ENCODE measurements around the gene ARHGAP10.

Gene ARHGAP10

GRCh38 chr4:148092316-148093014 is 360.6 kb downstream of the ARHGAP10 start:
- no peak for DNase-seq (ENCODE audit: low read depth)

GRCh38 chr4:148093065-148093464 is 361.2 kb downstream of the ARHGAP10 start:
- no peak for DNase-seq (ENCODE audit: low read depth)

- no peak for DNase-seq (ENCODE audit: low read depth)
Measured at GRCh38 chr4:148094149-148094548, 362.3 kb downstream of the ARHGAP10 start.

- no peak for DNase-seq (ENCODE audit: low read depth)
Measured at GRCh38 chr4:148095346-148095923, 363.5 kb downstream of the ARHGAP10 start.

GRCh38 chr4:148097801-148098200 is 365.9 kb downstream of the ARHGAP10 start:
- no peak for DNase-seq (ENCODE audit: low read depth)

- no peak for DNase-seq (ENCODE audit: low read depth)
Measured at GRCh38 chr4:148101235-148101634, 369.3 kb downstream of the ARHGAP10 start.

- DNase-seq (ENCODE audit: low read depth): no peak
Measured at GRCh38 chr4:148101790-148102189, 369.9 kb downstream of the ARHGAP10 start.

- DNase-seq (ENCODE audit: low read depth): no peak
Measured at GRCh38 chr4:148103597-148104355, 371.9 kb downstream of the ARHGAP10 start.

GRCh38 chr4:148108766-148109165 is 376.9 kb downstream of the ARHGAP10 start:
- DNase-seq (ENCODE audit: low read depth): no peak

- no peak for DNase-seq (ENCODE audit: low read depth)
Measured at GRCh38 chr4:148109216-148109615, 377.3 kb downstream of the ARHGAP10 start.

GRCh38 chr4:148110169-148110568 is 378.3 kb downstream of the ARHGAP10 start:
- DNase-seq (ENCODE audit: low read depth): no peak

- no peak for DNase-seq (ENCODE audit: low read depth)
Measured at GRCh38 chr4:148112231-148112982, 380.5 kb downstream of the ARHGAP10 start.

- DNase-seq (ENCODE audit: low read depth): no peak
Measured at GRCh38 chr4:148114436-148114835, 382.5 kb downstream of the ARHGAP10 start.

- DNase-seq (ENCODE audit: low read depth): no peak
Measured at GRCh38 chr4:148116264-148116663, 384.4 kb downstream of the ARHGAP10 start.

GRCh38 chr4:148116969-148117368 is 385.1 kb downstream of the ARHGAP10 start:
- DNase-seq (ENCODE audit: low read depth): no peak

- DNase-seq (ENCODE audit: low read depth): no peak
Measured at GRCh38 chr4:148118179-148118578, 386.3 kb downstream of the ARHGAP10 start.

GRCh38 chr4:148118633-148119032 is 386.7 kb downstream of the ARHGAP10 start:
- no peak for DNase-seq (ENCODE audit: low read depth)

GRCh38 chr4:148120216-148120615 is 388.3 kb downstream of the ARHGAP10 start:
- no peak for DNase-seq (ENCODE audit: low read depth)

Data from stimulated activated CD8-positive, alpha-beta memory T cell treated with anti-CD3 and anti-CD28 coated beads, Interleukin-12 subunit alpha, Interleukin-12 subunit beta, amount 100 ng/mL, for 4 hours (primary cell).